Amniotic epithelial cell (primary cell): Measurements from ENCODE around the gene TMEM51.
"Not testable (repeated sequence)": the region's sequence is repeated elsewhere in the genome, so short reads cannot be mapped to it uniquely, and the experiment has no call there.

Source experiments
- DNase-seq: peaks from one replicate; pipeline ENCODE4 v3.0.0-alpha.2; 2010; ENCODE audit warnings: low read depth

TMEM51 gene

GRCh38 chr1:15154480-15155036 lies 1.0 kb downstream of the TMEM51 start:
- DNase-seq, result no peak

GRCh38 chr1:15155191-15155590 lies 1.6 kb downstream of the TMEM51 start:
- no peak for DNase-seq

DNA sequence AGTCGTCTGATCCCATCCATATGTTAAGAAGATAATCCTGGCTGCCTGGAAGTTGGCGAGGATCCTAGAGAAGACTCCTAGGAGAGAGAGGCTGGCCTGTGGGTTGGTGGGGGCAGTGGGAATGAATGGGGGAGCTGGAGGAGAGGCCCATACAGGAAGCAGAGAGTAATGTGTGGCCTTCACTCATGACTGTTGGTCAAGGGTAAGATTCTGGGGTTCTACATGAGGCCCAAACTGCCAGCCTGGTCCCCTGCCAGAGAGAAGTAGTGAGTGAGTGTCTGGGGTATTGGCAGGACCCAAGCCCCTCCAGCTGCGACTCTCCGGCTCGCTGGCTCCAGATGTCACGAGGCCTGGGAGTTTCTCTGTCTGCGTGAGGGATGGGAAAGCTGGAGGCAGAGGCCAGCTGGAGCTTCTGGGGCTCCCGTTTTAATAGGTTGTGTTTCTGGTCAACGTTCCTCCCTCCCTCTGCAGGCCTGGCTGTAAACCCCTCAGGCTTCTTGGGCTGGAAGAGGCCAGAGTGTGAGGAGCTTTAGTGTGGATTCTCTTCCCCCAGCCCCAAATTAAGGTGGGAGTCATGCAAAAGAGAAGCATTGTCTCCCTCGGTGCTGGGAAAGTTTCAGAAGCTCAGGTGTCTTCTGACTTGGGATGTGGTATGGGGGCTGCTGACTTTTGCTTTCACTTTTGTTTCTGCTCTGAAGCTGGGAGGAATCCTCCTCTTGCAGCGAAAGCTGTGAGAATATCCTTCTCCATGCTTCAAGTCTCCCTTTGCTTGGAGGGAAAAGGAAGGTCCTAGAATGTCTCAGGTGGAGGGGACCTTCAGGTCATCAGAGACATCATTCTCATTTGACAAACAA lies 2.6 kb downstream of the TMEM51 start:
- peak; percentile 64 for DNase-seq

- DNase-seq, result no peak
Measured at GRCh38 chr1:15156807-15157380, 3.3 kb downstream of the TMEM51 start.

- DNase-seq, result no peak
Measured at GRCh38 chr1:15157524-15158399, 4.2 kb downstream of the TMEM51 start.

DNA sequence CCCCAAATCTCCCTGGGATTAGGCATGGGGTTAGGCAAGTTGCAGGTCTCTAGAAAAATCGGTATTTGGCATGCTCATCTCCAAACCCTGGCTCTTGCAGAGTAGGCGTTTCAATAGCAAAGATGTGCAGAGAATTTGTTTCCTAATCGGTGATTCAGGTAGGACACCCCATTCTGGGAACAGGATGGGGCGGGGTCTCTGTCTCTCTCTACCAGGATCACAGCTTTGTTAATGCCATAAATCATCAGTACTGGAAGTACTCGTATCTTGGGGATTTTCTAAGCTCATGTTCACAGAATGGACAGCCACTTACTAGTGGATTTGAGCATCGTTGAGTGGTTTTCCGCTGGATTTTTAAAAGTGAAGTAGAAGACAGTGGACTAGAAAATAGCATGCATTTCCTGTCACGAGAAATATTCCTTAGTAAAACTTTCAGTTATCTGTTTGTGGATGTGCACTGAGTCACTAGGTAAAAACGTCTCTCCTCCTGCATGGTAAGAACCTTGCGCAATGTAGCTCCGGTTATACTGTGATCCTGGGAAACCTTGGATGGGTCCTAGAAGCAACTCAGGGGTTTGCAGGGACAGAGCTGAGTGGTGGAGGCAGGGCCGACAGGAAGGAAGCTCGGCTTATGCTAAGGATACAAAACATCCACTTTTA lies 5.1 kb downstream of the TMEM51 start:
- peak; percentile 97 for DNase-seq

- peak; percentile 23 for DNase-seq
Measured at GRCh38 chr1:15159166-15159555, 5.6 kb downstream of the TMEM51 start.

DNA sequence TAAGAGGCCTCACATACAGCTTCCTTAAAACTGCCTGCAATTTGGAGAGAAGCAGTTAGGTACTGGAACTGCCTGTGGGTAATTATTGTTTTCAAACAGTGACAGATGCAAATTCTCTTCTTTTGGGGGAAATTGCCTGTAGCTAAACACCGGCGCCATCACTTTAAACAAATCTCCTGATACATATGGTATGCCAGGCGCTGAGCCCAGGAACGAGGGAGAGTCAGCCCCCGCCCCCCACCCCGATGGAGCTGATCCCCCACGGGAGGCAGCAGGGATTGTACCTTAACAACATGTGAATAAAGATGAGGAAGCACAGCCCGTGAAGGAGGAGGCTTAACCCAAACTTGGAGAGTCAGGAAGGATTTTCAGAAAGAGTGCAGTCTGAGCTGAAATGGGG lies 7.1 kb downstream of the TMEM51 start:
- DNase-seq, result no peak

GRCh38 chr1:15167386-15167785 lies 13.8 kb downstream of the TMEM51 start:
- no peak for DNase-seq

DNA sequence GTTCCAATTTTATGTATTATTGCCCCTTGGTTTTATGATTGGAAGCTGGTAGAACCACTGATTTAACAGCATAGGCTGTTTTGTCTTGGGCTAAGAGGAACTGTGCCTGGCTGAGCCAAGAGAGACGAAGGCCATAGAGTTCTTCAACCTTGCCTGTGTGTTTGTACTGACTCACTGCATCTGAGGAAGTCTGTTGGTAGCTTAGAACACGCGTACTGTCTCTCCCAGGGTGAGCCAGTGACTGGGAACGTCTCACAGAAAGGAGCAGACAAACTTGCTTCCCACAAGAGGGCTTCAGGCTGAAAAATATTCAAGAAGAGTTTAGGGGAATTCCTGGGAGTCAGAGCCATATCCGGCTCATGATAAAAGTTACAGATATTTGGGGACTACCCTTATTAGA lies 14.9 kb downstream of the TMEM51 start:
- peak; percentile 90 for DNase-seq

GRCh38 chr1:15170071-15170470 lies 16.5 kb downstream of the TMEM51 start:
- DNase-seq, result no peak

DNA sequence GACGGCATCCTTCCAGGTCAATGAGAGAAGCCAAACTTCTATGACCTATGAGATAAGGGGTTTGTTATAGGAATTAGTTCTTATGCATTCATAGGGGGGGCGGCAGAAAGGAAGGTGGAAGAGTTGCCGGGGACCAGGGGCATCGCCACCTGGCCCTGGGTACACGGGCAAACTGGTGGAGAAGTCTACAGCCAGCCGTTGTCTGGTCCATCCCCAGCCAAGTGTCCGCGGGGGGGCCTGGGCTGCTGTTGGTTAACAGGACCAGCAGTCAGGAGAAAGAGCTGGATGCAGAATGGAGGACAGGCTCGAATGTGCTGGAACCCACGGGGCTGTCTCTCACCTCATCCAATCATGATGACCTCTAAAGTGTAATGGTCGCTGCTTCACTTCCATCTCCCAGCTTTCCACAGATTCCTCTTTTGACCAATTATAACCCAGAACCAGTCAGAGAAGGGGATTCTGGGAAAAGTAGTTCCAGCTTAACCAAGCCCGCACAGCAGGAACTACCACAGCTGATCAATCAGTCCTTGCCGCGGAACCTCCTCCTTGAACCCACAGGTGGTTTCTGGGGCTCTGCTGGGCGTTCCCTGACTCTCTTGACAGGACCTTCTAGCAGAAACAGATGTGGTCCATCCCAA lies 17.8 kb downstream of the TMEM51 start:
- no peak for DNase-seq

- peak; percentile 48 for DNase-seq
Measured at GRCh38 chr1:15172405-15173259, 19.1 kb downstream of the TMEM51 start.

DNA sequence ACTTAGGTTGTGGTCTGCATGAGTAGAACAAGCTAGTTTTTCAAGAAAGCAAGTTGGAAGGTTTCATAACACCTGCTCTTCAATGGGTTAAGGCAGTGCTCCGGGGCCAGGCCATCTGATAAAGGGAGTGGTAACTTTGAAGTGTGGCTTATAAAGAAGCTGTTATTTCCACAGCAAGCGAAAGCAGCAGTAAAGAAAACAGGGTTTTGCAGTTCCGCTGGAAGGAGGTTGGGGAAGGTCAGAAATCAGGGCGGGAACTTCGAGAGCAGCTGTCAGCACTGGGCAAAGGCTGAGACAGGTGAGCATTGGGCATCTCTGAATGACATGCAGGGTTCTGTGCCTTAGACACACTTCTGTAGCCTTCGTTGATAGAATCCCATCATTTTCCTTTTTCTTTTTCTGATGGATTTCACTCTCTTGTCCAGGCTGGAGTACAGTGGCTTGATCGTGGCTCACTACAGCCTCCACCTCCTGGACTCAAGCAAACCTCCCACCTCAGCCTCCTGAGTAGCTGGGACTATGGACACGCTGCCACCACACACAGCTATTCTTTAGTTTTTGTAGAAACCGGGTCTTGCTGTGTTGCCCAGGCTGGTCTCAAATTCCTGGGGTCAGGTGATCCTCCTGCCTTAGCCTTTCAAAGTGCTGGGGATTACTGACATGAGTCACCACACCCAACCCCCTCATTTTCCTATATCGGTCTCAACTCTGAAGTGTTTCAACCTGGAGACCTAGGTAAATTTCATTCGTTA lies 20.5 kb downstream of the TMEM51 start:
- DNase-seq, result peak; percentile 31

DNA sequence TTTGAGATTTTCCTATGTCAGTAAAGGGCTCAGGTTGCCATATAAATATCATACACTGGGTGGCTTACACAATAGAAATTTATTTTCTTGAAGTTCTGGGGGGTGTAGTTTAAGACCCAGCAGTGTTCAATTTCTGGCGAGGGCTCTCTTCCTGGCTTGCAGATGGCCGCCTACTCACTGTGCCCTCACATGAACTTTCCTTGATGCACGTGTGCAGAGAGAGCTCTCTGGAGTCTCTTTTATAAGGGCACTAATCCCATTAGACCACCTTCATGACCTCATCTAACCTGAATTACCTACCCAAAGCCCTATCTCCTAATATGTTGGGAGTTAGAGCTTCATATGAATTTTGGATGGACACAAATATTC lies 21.1 kb downstream of the TMEM51 start:
- no peak for DNase-seq

DNA sequence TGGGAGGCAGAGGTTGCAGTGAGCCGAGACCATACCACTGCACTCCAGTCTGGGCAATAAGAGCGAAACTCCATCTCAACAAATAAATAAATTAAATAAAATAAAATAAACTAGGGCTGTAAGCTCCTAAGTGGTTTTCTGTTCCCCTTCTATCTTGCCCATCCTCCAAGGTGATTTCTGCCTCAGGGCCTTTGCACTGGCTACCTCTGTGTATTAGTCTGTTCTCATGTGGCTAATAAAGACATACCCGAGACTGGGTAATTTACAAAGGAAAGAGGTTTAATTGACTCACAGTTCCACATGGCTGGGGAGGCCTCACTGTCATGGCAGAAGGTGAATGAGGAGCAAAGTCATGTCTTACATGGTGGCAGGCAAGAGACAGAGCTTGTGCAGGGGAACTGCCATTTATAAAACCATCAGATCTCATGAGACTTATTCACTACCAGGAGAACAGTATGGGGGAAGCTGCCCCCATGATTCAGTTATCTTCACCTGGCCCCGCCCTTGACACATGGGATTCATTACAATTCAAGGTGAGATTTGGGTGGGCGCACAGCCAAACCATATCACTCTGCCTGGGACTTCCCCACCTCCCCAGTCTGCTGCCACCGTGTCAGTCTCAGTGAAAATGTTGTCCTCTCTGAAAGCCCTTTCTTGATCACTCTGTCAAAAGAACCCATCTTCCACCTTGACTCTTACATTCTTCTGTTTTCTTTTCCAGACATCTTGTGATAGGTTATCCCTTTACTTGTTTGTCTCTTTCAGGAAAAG lies 22.0 kb downstream of the TMEM51 start:
- DNase-seq, result not testable (repeated sequence)

DNA sequence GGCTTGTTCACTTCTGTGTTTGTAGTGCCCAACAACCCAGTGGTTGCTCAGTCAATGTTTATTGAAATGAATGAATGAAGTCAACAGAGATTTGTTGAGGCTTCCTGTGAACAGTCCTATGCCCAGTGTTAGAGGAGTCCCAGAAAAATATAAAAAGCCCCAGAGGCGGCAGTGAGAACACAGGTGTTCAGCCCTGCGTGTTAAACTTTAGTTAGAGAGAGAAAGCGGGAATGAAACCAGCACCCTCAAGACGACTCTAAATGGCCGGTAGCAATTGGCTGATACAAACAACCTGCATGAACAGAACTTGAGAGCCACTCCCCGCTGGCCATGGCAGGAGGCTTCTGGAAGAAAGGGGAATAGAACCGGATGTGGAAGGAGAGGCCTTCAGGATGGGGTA lies 22.6 kb downstream of the TMEM51 start:
- no peak for DNase-seq

- DNase-seq, result no peak
Measured at GRCh38 chr1:15176898-15177665, 23.5 kb downstream of the TMEM51 start.
